A172 (cell line): Measurements from ENCODE around the gene BET1L. TPM values are rescaled to one million over a fixed set of nuclear protein-coding genes. Genes with fewer than 3 reads are reported as not detected.

ENCODE experiments used
- DNase-seq: peaks from one replicate; pipeline ENCODE4 v3.0.0-alpha.2; 2015; ENCODE audit warnings: low spot score
- total RNA-seq: library from RNA; depleted of rRNA; stranded (reverse); fragments of >200 nt; shearing (Covaris generic); gene quantifications from 2 replicates; pipeline ENCODE4 v1.2.3, GENCODE V29; 2014

Gene BET1L
- total RNA-seq, 1 experiment from 2014 or later = 29.8 TPM

DNA sequence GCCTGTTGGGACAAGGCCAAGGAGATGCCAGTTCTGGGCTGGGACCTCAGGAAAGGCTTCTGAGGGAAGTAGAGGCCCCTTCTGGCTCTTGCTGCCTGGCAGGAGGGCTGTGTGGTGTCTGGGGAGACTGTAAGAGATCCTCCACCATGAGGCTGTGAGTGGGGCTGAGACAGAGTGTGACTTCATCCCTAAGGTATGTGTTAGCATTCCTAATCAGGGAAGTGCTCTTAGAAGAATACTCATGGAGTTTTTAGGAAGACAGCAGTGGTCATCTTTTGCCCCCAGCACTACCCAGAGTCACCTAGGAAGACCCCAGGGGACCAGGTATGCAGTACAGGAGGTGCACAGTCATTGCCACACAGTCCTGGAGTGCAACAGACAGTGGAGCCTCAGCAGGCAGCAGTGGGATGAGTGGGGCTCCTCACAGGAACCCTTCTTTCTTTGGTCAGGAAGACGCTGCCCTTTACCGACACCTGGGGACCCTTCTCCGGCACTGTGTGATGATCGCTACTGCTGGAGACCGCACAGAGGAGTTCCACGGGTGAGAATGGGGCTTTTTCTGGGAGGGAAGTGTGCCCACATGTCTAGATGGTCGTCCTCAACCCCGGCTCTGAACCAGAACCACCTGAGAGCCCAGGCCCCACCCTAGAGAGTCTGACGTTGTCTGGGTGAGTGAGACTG lies 3.1 kb upstream of the BET1L start:
- peak; percentile 83 for DNase-seq

DNA sequence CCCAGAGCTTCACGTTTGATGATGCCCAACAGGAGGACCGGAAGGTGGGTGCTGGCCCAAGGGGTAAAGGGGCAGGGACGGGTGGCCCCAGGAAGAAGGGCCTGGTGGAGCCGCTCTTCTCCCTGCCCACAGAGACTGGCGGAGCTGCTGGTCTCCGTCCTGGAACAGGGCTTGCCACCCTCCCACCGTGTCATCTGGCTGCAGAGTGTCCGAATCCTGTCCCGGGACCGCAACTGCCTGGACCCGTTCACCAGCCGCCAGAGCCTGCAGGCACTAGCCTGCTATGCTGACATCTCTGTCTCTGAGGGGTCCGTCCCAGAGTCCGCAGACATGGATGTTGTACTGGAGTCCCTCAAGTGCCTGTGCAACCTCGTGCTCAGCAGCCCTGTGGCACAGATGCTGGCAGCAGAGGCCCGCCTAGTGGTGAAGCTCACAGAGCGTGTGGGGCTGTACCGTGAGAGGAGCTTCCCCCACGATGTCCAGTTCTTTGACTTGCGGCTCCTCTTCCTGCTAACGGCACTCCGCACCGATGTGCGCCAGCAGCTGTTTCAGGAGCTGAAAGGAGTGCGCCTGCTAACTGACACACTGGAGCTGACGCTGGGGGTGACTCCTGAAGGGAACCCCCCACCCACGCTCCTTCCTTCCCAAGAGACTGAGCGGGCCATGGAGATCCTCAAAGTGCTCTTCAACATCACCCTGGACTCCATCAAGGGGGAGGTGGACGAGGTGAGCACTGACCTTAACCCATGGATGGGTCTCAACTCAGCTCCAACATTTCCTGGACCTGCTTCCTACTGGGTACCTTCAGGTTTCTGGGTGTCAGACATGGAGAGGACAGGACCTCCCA lies 2.3 kb upstream of the BET1L start:
- DNase-seq = no peak

- no peak for DNase-seq
Observed at GRCh38 chr11:208917-209260, 1.7 kb upstream of the BET1L start.

GRCh38 chr11:208181-208916 lies 1.1 kb upstream of the BET1L start:
- peak; percentile 64 for DNase-seq

- peak; percentile 51 for DNase-seq
Observed at GRCh38 chr11:207863-208180, 623 bp upstream of the BET1L start.

DNA sequence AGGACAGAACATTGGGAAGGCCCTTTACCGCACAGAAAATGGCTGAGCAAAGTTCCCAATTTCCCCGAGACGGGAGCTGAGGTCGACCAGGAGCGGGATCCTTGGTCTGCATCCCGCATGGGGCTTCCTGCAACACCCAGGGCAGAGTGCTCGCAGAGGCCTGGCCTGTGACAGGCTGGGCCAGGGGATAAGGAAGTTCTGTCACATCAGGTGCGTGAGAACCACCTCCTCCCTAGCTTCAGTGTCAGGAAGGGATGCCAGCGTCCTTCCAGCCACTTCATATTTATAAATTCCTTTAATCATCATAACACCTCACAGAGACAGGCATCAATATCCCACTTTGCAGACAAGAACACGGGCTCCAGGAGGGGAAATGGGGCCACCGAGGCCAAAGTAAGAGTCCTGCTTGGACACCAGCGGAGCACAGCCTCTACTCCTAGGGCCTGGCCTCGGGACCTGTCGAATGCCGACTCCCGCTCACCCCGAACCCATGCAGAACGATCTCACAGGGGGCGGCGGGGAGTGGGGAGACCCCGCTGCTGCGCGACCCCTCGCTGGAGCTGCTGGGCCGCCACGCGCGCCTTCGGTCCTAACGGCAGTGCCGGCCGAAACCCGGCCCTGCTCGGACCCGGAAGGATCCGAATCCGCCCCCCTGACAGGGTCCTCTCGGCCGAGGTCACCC lies 532 bp downstream of the BET1L start:
- no peak for DNase-seq

DNA sequence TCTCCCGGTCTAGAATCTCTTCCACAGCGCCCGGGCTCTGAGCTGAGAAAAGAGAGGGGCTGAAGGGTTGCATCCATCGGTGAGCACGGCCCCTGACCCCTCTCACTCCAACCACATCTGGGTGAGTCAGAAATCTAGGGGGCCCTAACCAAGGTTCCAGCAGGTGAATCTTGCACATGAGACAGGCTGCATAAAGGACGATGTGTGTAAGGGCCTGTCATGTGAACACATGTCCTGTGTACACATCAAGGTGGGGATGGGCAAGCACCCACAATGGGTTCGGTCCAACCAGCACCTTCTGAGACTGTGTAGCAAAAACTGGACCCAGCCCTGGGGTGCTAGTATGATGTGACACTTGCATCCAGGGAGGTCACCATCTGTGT lies 1.2 kb downstream of the BET1L start:
- DNase-seq = no peak

GRCh38 chr11:205221-206001 lies 1.8 kb downstream of the BET1L start:
- no peak for DNase-seq

- DNase-seq = no peak
Observed at GRCh38 chr11:204587-205109, 2.6 kb downstream of the BET1L start.

- DNase-seq = no peak
Observed at GRCh38 chr11:203945-204586, 3.1 kb downstream of the BET1L start.

- DNase-seq = no peak
Observed at GRCh38 chr11:203056-203944, 3.9 kb downstream of the BET1L start.

DNA sequence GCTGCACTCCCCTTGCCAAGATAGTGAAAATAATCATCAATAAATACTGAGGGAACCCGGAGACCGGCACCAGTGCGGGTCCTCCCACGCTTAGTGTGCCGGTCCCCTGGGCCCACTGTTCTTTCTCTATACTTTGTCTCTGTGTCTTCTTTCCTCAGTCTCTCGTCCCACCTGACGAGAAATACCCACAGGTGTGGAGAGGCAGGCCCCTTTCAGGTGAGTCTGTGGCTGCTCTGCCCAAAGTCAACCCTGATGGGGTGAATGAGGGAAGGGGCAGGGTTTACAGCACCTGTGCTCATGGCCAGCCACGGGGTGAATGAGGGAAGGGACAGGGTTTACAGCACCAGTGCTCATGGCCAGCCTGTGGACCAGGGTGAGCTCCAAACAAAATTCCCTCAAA lies 4.7 kb downstream of the BET1L start:
- no peak for DNase-seq

DNA sequence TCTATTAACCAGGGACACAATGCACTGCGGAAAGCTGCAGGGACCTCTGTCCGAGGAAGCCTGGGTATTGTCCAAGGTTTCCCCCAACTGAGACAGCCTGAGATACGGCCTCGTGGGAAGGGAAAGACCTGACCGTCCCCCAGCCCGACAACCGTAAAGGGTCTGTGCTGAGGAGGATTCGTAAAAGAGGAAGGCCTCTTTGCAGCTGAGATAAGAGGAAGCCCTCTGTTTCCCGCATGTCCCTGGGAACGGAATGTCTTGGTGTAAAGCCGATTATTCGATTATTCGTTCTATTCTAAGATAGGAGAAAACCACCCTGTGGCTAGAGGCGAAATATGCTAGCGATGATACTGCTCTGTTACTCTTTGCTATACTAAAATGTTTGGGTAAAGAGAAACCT lies 5.2 kb downstream of the BET1L start:
- no peak for DNase-seq

- DNase-seq = no peak
Observed at GRCh38 chr11:200224-201003, 6.8 kb downstream of the BET1L start.

GRCh38 chr11:199782-200181 lies 7.4 kb downstream of the BET1L start:
- DNase-seq = no peak

DNA sequence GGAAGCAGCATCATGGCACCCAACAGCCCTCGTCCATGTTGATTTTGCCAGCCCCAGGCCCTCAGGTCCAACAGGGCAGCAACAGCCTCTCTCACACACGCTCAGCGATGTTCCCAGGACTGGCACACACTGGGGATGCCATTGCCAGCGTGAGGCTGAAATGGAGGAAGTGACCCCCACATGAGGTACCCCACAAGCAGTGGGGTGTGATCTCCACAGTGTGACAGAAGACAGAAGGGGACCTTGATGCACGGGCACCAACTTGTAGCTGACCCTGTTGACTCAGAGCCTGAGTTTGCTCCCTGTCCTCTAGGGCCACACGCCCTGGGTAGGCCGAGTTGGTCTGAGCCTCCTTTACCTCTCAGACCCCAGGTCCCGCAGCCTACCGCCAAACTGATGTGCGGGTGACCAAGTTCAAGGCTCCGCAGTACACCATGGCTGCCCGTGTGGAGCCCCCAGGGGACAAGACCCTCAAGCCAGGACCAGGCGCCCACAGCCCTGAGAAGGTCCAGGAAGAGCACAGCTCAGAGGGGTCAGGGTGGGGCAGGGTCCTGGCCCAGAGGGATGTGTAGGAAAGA lies 8.1 kb downstream of the BET1L start:
- DNase-seq = no peak

GRCh38 chr11:198236-198806 lies 8.9 kb downstream of the BET1L start:
- no peak for DNase-seq

GRCh38 chr11:197741-198235 lies 9.4 kb downstream of the BET1L start:
- DNase-seq = no peak
